GM18858 (cell line): ENCODE measurements around the gene CFAP90.

ENCODE experiments used
- ATAC-seq: cut with Tn5 transposase; IDR thresholded peaks from one replicate; pipeline ENCODE4 v1.9.1; 2021; ENCODE audit not compliant: unreplicated experiment

Gene CFAP90

GRCh38 chr5:7850395-7851239 lies at the start of gene CFAP90:
TSS of gene CFAP90 (minus strand) at chr5:7851133. CDS start at chr5:7851021, 112 bp downstream.
- no peak for ATAC-seq

GRCh38 chr5:7897014-7897600 lies 46.2 kb upstream of the CFAP90 start:
- ATAC-seq = no peak

DNA sequence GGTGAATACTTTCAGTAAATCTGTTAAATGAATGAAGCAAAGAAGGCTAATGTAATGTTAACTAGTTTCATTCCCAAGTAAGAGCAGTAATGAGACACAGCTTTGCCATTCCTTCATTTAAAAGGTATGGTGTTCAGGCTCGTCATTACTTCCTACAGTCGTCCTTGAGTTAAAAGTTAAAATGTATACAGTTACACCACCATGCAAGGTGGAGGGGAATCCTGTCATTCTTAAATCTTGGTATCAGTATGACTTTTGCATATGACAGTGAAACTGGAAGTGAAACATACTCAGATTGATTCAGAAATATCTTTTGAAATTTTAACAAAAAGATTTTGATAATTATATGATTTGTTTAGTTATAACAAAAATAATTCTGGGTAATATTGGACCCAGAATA lies 43.9 kb upstream of the CFAP90 start:
- ATAC-seq = peak; percentile 99

- no peak for ATAC-seq
Observed at GRCh38 chr5:7894439-7894838, 43.5 kb upstream of the CFAP90 start.

DNA sequence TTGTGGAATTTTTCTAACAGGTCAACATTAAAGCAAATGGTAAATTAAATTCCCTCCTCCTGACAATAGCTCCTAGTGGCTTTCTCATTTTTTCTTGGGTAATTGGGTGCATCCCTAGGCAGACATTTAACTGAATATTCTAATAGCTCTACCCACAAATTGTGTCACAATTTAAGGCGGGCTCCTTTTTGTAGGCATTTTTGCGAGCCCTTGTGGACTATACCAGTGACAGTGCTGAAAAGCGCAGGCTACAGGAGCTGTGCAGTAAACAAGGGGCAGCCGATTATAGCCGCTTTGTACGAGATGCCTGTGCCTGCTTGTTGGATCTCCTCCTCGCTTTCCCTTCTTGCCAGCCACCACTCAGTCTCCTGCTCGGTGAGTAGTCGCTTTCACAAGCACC lies 38.0 kb upstream of the CFAP90 start:
- no peak for ATAC-seq

DNA sequence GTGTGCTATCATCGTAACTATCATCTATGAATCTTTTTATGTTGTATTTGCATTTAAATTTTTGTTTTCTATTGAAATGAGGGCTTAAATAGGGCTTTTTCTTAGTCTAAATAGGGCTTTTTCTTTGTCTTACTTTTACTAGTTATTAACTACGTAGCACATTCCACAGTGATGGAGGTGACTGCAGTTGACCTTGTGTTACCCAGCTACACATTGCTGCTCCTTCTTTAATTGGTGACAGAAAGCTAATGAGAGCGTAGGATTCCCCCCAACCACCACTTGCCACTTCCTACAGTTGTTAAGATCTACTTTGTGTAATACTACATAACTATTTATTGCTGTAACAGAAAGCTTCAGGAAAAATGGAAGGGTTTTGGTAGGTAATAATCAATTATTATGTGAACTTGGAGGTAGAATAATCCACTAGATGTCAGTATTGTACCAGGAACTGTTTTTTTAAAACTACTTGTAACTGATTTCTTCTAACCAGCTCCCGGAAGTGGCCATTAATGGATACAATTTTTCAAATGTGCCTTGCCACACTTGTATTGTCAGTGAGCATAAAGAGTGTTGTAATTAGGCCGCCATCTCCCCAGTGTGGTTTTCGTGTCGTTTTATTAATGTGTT lies 36.0 kb upstream of the CFAP90 start:
- ATAC-seq = peak; percentile 59

DNA sequence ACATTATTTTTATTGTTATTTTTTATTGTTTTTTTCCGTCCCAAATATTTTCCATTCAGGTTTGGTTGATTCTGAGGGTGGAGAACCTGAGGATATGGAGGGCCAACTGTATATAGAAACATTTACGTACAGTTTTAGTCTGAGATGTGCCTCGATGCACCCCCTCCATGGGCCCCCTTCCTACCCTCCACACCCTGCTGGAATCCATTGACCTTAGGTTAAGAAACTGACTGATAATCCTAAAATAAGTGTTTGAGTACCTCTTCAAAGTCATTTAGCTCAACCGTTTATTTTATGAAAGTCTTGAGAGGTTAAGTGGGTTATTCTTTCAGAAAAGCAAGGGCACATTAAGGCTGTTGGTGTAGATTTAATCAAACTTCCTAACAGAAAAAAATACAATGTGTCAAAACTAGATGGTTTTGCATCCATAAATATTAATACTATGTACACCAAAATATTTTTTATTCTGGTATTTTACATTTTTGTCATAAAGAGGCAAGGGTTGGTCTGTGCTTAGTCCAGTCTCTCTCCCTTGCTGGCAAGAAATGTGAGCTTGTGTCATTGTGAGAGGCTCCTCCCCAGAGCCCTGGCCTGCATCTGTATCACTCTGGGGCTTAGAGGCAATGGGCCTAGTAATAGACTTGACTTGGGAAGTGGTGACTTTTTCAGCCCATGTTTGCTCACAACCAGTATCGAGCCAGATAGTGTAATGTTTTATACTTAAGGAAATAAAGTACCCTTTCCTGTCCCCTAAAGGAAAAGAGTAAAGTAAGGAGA lies 33.7 kb upstream of the CFAP90 start:
- no peak for ATAC-seq

DNA sequence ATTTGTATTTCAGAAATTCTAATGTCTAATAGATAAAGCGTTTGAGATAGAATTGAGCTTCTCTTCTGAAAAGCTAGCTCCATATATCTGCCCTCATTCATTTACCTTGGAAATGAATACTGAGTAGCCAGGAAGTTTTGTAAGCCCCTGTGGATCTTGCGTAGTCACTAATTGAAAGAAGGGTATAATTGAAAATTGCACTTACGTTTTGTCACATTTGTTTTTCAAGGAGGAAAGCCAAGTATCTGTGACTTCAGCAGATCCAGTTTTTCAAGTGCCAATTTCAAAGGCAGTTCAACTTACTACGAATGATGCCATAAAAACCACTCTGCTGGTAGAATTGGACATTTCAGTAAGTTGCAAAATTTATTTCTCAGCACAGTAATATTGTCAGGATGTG lies 32.0 kb upstream of the CFAP90 start:
- ATAC-seq = no peak

GRCh38 chr5:7881816-7882215 lies 30.9 kb upstream of the CFAP90 start:
- ATAC-seq = no peak

DNA sequence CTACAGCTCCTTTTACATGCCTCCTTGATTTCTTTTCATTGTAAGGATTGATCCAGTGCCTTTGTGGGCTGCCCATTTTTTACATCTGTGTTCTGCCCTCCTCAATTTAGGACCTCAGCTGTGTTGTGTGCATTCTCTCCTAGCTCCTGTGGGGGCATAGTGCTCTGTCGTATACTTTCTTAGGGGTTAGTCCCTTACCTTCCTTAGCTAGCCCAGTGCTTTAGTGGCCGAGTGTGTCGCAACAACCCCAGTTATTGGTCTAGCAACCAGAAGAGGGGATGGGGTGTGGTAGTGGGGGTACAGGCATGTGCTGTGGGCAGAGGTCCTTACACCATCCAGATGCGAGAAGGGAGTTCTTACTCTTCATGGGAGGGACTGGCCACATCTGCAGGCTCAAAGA lies 30.2 kb upstream of the CFAP90 start:
- ATAC-seq = no peak

- peak; percentile 98 for ATAC-seq
Observed at GRCh38 chr5:7878381-7878873, 27.5 kb upstream of the CFAP90 start.

DNA sequence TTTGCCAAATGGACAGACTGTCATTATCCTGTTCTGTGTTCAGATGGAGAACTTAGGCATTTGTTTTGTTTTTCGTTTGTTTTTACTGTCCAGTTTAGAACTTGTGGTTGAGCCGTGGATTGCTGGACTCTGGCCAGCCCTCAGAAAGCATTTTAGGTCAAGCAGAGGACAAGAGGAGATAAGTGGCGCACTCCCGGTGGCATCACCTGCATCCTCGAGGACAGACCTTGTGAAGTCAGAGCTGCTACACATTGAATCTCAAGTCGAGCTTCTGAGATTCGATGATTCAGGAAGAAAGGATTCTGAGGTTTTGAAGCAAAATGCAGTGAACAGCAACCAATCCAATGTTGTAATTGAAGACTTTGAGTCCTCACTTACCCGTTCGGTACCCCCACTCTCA lies 26.9 kb upstream of the CFAP90 start:
- no peak for ATAC-seq

DNA sequence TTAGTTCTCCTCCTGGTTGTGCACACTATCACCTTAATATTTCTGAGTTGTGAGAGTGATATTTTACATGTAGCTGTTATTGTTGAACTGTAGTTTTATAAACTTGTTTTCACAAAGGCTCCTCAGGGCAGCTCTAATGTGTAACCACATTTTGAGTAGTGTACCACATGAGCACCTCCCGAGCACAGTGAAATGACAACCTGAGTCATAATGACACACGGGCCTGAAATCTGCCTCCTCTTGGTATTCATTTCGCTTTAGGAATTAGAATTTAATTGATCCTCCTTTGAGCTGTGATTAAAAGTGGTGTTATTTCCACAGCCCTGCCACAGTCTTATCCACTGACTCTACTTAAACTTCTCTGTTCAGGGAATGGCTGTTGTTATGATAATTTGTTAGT lies 25.9 kb upstream of the CFAP90 start:
- peak; percentile 34 for ATAC-seq

DNA sequence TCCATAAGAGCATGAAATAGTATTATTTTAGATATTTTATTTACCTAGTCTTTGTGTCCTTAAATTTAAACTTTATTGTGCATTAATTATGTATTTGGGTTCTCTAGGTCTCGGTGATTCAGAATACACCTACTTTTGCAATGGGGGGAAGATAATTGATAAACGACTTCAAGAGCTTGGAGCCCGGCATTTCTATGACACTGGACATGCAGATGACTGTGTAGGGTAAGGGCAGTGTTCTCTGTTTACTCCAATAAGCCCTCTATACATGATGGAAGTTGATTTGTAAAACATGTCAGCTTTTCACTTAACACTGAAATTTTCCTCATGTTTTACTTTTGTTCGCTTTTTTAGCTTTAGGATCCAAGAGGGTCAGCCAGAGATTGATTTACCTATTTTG lies 24.2 kb upstream of the CFAP90 start:
- no peak for ATAC-seq

DNA sequence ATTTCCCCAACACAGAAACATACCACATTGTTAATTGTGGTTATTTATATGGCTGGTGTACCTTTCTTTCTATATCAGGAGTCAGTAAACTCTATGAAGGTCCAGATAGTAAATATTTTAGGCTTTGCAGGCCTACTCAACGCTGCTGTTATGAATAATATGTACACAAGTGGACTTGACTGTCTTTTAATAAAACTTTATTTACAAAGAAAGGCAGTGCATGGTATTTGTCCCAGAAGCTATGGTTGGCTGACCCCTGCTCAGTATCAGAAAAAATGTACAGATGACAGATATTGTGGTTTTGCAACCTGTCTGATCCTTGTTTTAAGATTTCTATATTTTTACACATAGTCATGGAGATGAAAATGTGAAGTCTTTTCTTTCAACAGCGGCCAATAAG lies 23.7 kb upstream of the CFAP90 start:
- ATAC-seq = no peak

DNA sequence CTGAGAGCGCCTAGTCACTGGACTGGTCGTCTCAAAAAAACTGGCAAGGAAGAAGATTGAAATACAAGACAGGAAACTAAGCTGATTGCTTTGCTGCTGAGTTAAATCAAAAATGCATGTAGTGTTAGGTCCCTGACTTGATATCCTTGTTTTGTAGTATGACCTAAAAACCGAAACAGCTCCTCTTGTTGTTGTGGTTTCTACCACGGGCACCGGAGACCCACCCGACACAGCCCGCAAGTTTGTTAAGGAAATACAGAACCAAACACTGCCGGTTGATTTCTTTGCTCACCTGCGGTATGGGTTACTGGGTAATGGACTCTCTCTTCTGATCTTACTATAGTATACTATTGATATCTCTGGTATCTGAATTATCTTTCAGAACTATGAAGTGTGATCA lies 22.3 kb upstream of the CFAP90 start:
- no peak for ATAC-seq

DNA sequence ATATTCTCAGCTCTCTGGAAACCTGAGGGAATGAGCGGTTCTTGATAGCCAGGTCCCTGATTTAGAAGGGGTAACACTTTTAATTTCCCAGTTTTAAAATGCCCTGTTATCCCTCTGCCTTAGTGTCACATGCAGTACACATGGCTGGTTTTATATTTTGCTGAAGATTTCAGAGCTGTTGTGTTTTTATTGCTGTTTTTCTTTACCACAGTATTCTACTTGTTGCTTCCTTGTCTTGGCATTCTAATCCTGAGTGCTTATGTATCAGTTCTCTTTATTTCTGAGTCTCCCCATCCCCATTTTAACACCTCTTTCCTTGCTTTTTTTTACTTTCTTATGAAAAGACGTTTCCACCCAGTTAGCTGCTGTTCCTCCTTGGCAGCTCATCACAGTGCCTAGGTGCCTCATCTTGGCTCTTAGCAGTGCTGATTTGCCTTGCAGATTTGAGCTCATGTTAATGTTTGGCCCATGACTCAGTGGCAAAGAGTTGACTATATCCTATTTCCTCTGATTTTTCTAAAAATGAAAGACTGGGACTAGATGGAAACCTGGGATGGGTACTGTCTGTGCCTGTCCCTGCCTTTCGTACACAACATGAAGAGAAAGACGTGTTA lies 21.7 kb upstream of the CFAP90 start:
- ATAC-seq = no peak

GRCh38 chr5:7871653-7872052 lies 20.7 kb upstream of the CFAP90 start:
- ATAC-seq = peak; percentile 19

- peak; percentile 21 for ATAC-seq
Observed at GRCh38 chr5:7869474-7870136, 18.7 kb upstream of the CFAP90 start.

DNA sequence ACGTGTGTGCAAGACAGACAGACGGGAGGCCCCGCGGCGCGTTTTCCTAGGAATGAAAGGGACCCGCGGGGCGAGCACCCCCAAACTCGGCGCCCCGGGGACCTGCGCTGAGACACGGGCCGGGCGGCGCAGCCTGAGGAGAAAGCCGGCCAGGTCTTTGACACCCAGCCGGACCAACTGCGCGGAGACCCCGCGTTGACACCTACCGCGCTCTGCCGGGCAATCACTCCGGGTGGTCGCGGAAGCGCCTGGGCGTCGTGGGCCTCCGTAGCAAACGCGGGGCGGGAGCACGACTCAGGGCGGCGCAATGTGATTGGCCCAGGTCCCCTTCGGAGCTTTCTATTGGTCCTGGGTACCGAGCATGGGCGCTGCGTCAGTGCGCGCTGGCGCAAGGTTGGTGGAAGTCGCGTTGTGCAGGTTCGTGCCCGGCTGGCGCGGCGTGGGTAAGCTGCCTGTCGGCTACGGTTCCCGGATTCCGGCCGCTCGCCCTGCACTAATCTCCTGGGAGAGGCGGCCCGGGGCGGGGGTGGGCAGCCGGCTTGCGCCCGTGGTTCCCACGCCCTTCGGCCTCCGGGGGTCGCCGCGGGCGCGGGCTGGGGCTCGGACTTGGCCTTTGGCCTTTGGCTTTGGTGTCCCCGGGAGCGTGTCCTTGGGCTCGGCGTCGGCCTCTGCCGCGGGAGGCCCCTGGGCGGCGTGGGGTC lies 18.0 kb upstream of the CFAP90 start, which contains the start of the genes FASTKD3 and MTRR:
FASTKD3 (minus strand) TSS at position 259 of the 701 bp plus-strand sequence. CDS start 948 bp downstream, outside the sequence.
MTRR (plus strand) TSS at position 376 of the 701 bp plus-strand sequence. CDS start 1,647 bp downstream, outside the sequence.
- peak; percentile 95 for ATAC-seq
